ENCODE measurements around the gene RBM20. TPM values are rescaled to one million over a fixed set of nuclear protein-coding genes. Genes with fewer than 3 reads are reported as not detected.
"Not testable (repeated sequence)": the region's sequence is repeated elsewhere in the genome, so short reads cannot be mapped to it uniquely, and the experiment has no call there.

The RBM20 gene
- total and polyA plus RNA-seq, 7 donors = 0.23 to 7.8 (median 5.4) TPM; not detected in 1

- TF ChIP-seq POLR2A (IDR thresholded peaks at IDR 0.05) (no peak), EP300 (IDR thresholded peaks at IDR 0.05) (no peak), POLR2AphosphoS5 (IDR thresholded peaks at IDR 0.05) (no peak)
- TF ChIP-seq, protein P1, sequence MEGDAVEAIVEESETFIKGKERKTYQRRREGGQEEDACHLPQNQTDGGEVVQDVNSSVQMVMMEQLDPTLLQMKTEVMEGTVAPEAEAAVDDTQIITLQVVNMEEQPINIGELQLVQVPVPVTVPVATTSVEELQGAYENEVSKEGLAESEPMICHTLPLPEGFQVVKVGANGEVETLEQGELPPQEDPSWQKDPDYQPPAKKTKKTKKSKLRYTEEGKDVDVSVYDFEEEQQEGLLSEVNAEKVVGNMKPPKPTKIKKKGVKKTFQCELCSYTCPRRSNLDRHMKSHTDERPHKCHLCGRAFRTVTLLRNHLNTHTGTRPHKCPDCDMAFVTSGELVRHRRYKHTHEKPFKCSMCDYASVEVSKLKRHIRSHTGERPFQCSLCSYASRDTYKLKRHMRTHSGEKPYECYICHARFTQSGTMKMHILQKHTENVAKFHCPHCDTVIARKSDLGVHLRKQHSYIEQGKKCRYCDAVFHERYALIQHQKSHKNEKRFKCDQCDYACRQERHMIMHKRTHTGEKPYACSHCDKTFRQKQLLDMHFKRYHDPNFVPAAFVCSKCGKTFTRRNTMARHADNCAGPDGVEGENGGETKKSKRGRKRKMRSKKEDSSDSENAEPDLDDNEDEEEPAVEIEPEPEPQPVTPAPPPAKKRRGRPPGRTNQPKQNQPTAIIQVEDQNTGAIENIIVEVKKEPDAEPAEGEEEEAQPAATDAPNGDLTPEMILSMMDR (IDR thresholded peaks at IDR 0.05) = no peak
- Histone ChIP-seq H3K4me3 (no peak overlapping the region), H3K36me3 (no peaks in the 10 kb centered on the region), H3K27me3 (no peaks in the 10 kb centered on the region), H3K4me1 (peaks cover 0 to 45% (median 37%) of the 10 kb centered on the region in 4 donors), H3K9me3 (no peaks in the 10 kb centered on the region), H3K27ac (no peak overlapping the region)
- 92 to 93% methylated on average over 5 of the region's 5 CpGs for WGBS, 2 donors
- no peak for DNase-seq
- intact Hi-C loops (cut with DNase I) = no loop called here
Observed at GRCh38 chr10:110704906-110705476, 60.9 kb downstream of the RBM20 start.

- H3K4me3 ChIP-seq; intact Hi-C loops (cut with DNase I); H3K27me3 ChIP-seq; DNase-seq; H3K27ac ChIP-seq; H3K9me3 ChIP-seq; H3K36me3 ChIP-seq: not testable (repeated sequence)
- 83 to 86% methylated on average over 4 of the region's 4 CpGs for WGBS, 2 donors
- H3K4me1 ChIP-seq = peaks cover 0 to 39% (median 31%) of the 10 kb centered on the region in 4 donors
Observed at GRCh38 chr10:110705596-110705995, 61.5 kb downstream of the RBM20 start.

DNA sequence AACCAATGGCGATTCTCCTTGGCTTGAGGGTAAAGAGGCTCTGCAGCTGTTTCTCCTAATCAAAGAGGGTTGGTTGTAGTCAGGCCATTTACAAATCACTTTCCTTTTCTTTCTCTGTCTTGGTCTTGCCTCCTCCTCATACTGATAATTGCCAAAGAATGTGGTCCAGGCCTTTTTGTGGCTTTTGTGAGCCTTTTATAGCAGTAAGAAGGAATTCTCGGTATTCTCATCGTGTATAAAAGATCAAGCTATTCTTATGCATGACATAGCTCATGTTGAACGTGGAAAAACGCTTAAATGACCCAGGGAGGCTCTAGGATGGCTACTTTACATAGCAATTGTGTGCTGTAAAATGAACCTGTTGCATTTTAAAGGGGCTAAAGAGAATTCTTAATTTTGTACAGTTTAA is 62.6 kb downstream of the RBM20 start:
- intact Hi-C loops (cut with DNase I) = no loop called here
- H3K9me3 ChIP-seq = no peaks in the 10 kb centered on the region
- H3K4me1 ChIP-seq = peaks cover 0 to 34% (median 21%) of the 10 kb centered on the region in 4 donors
- no peaks in the 10 kb centered on the region for H3K27me3 ChIP-seq
- peak overlapping the region in 3 of 4 donors; percentile 7 to 61 (median 55) for H3K27ac ChIP-seq
- 65 to 75% methylated on average over 5 of the region's 5 CpGs for WGBS, 2 donors
- H3K4me3 ChIP-seq = no peak overlapping the region
- no peak for DNase-seq
- H3K36me3 ChIP-seq = no peaks in the 10 kb centered on the region
- TF ChIP-seq POLR2A (IDR thresholded peaks at IDR 0.05) (no peak), POLR2AphosphoS5 (IDR thresholded peaks at IDR 0.05) (no peak), EP300 (IDR thresholded peaks at IDR 0.05) (no peak)
- TF ChIP-seq, protein P1 (IDR thresholded peaks at IDR 0.05) = no peak

DNA sequence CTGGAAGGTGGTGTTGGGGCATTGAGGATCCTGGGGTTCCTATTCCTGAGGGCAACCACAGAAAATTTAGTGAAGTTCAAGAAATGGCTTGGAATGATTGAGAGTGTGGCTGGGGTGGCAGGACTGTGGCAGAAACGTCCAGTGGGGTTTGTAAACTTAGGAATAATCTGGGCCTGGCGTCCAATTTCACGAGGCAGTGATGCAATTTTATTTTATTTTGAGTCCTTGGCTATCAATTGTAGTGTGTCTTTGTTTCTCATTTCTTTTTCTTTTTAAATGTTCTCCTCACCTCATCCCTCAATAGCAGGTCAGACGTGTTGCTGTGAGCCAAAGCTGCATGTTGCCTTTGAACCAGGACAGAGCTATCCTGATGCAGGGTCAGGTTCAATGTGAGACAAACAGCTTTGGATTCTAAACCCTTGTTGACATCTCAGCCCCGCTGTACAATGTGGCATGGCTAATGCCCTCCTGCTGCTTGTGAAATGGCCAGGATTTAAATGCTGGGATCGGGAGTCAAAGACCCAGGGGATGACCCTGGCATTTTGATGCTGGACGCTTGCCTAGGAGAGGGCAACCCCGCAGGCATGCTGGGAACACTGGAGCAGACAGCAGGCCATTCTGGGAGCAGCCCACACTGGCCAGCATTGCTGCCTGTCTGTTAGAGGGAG is 64.8 kb downstream of the RBM20 start:
- DNase-seq = no peak
- 81 to 83% methylated on average over 8 of the region's 8 CpGs for WGBS, 2 donors
- no peak overlapping the region for H3K4me3 ChIP-seq
- peaks cover 0 to 30% (median 16%) of the 10 kb centered on the region in 4 donors for H3K4me1 ChIP-seq
- TF ChIP-seq POLR2A (IDR thresholded peaks at IDR 0.05) (no peak), POLR2AphosphoS5 (IDR thresholded peaks at IDR 0.05) (no peak), EP300 (IDR thresholded peaks at IDR 0.05) (no peak)
- TF ChIP-seq, protein P1 (IDR thresholded peaks at IDR 0.05) = no peak
- no peak overlapping the region for H3K27ac ChIP-seq
- no peaks in the 10 kb centered on the region for H3K9me3 ChIP-seq
- no peaks in the 10 kb centered on the region for H3K27me3 ChIP-seq
- intact Hi-C loops (cut with DNase I) = no loop called here
- H3K36me3 ChIP-seq = no peaks in the 10 kb centered on the region

DNA sequence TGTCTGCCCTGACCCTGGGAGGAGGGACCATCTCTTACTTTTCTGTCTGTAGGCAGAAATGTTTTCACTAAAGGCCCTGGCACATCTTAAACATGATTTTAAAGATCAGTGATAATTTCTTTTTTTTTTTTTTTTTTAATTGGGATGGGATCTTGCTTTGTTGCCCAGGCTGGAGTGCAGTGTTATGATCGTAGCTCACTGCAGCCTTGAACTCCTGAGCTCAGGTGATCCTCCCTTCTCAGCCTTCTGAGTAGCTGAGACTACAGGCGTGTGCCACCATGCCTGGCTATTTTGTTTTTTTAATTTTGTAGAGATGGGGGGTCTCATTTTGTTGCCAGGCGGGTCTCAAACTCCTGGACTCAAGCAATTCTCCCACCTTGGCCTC is 65.3 kb downstream of the RBM20 start:
- intact Hi-C loops (cut with DNase I) = no loop called here
- 90 to 93% methylated on average over 3 of the region's 3 CpGs for WGBS, 2 donors

More for the DNA sequence above, 65.3 kb downstream of the RBM20 start:
- no peak for DNase-seq
- Histone ChIP-seq H3K27ac (no peak overlapping the region), H3K27me3 (no peaks in the 10 kb centered on the region), H3K9me3 (no peaks in the 10 kb centered on the region), H3K36me3 (no peaks in the 10 kb centered on the region), H3K4me3 (no peak overlapping the region), H3K4me1 (peaks cover 0 to 30% (median 16%) of the 10 kb centered on the region in 4 donors)
- TF ChIP-seq POLR2AphosphoS5 (IDR thresholded peaks at IDR 0.05) (no peak), POLR2A (IDR thresholded peaks at IDR 0.05) (no peak), EP300 (IDR thresholded peaks at IDR 0.05) (no peak)
- TF ChIP-seq, protein P1 (IDR thresholded peaks at IDR 0.05) = no peak

Measured in sigmoid colon (tissue), 7 donors.